Mesenchymal stem cell (in vitro differentiated cells and primary cell): ENCODE measurements around the gene ARHGDIG.

Experiments
- DNase-seq: peaks from one replicate; pipeline ENCODE4 v3.0.0-alpha.2; 2013
- H2AFZ ChIP-seq: one replicate; pipeline ENCODE4 v1.6.1; 2013; ENCODE audit warnings: low read depth, mild to moderate bottlenecking, control low read depth, inconsistent platforms, low read length, moderate library complexity
- H2AK5ac ChIP-seq: 2 replicates; pipeline ENCODE4 v1.6.1; 2013; ENCODE audit warnings: low read length, moderate library complexity, mild to moderate bottlenecking, inconsistent platforms; ENCODE audit not compliant: severe bottlenecking
- H2BK120ac ChIP-seq: one replicate; pipeline ENCODE4 v1.6.1; 2013; ENCODE audit warnings: low read depth, mild to moderate bottlenecking, inconsistent platforms, low read length, moderate library complexity
- H2BK12ac ChIP-seq, 2 experiments: one replicate each; pipeline ENCODE4 v1.6.1; 2013; ENCODE audit warnings: inconsistent platforms in 2 of 2, low read length in 2 of 2, mild to moderate bottlenecking in 2 of 2, moderate library complexity in 2 of 2, control low read depth in 1 of 2
- H2BK15ac ChIP-seq: one replicate; pipeline ENCODE4 v1.6.1; 2013; ENCODE audit warnings: mild to moderate bottlenecking, low read depth, inconsistent platforms; ENCODE audit not compliant: poor library complexity, severe bottlenecking
- H2BK5ac ChIP-seq: 2 replicates; pipeline ENCODE4 v1.6.1; 2013; ENCODE audit warnings: low read depth, mild to moderate bottlenecking, low read length, control low read depth, inconsistent platforms; ENCODE audit not compliant: poor library complexity, severe bottlenecking
- H3K14ac ChIP-seq, 2 experiments: one replicate each; pipeline ENCODE4 v1.6.1; 2013; ENCODE audit warnings: inconsistent platforms in 2 of 2, low read length in 2 of 2, control low read depth in 1 of 2, mild to moderate bottlenecking in 1 of 2, moderate library complexity in 1 of 2
- H3K18ac ChIP-seq, 2 experiments: one replicate each; pipeline ENCODE4 v1.6.1; 2013; ENCODE audit warnings: inconsistent platforms in 2 of 2, low read length in 2 of 2, control low read depth in 1 of 2, low read depth in 1 of 2, mild to moderate bottlenecking in 1 of 2
- H3K23ac ChIP-seq, 2 experiments: one replicate each; pipeline ENCODE4 v1.6.1; 2013; ENCODE audit warnings: inconsistent platforms in 2 of 2, low read length in 2 of 2, mild to moderate bottlenecking in 2 of 2, moderate library complexity in 2 of 2, control low read depth in 1 of 2
- H3K27ac ChIP-seq: 2 replicates; pipeline ENCODE4 v1.5.1; 2013; ENCODE audit warnings: mild to moderate bottlenecking, moderate library complexity, low read length, control low read depth, inconsistent platforms; ENCODE audit not compliant: poor library complexity, severe bottlenecking
- H3K27me3 ChIP-seq, 2 experiments: 2 replicates each; pipeline versions ENCODE4 v1.6.1 to v1.7.0; 2013; ENCODE audit warnings: low read length in 2 of 2, mild to moderate bottlenecking in 2 of 2, moderate library complexity in 2 of 2, control low read depth in 1 of 2, inconsistent platforms in 1 of 2; ENCODE audit not compliant: control insufficient read depth in 1 of 2, insufficient read depth in 1 of 2
- H3K36me3 ChIP-seq, 2 experiments: 2 replicates each; pipeline versions ENCODE4 v1.6.1 to v1.7.0; 2013; ENCODE audit warnings: low read length in 2 of 2, control low read depth in 1 of 2, inconsistent platforms in 1 of 2, low read depth in 1 of 2, mild to moderate bottlenecking in 1 of 2; ENCODE audit not compliant: insufficient read depth in 2 of 2, control insufficient read depth in 1 of 2
- H3K4ac ChIP-seq, 2 experiments: one replicate each; pipeline ENCODE4 v1.6.1; 2013; ENCODE audit warnings: inconsistent platforms in 2 of 2, low read length in 2 of 2, mild to moderate bottlenecking in 2 of 2, moderate library complexity in 2 of 2, control low read depth in 1 of 2, low read depth in 1 of 2
- H3K4me1 ChIP-seq: 2 replicates; pipeline ENCODE4 v1.6.1; 2013; ENCODE audit warnings: low read depth, low read length, control low read depth; ENCODE audit not compliant: control insufficient read depth, insufficient read depth
- H3K4me2 ChIP-seq: 2 replicates; pipeline ENCODE4 v1.6.1; 2013; ENCODE audit warnings: low read length, mild to moderate bottlenecking, inconsistent platforms; ENCODE audit not compliant: poor library complexity, severe bottlenecking
- H3K4me3 ChIP-seq, 2 experiments: 2 replicates each; pipeline versions ENCODE4 v1.5.1 to v1.7.0; 2013; ENCODE audit warnings: low read length in 2 of 2, mild to moderate bottlenecking in 2 of 2, control low read depth in 1 of 2, low read depth in 1 of 2; ENCODE audit not compliant: insufficient read depth in 1 of 2
- H3K79me1 ChIP-seq: replicated peaks from 2 replicates; pipeline ENCODE4 v1.6.1; 2013; ENCODE audit warnings: mild to moderate bottlenecking, control low read depth, low read length, inconsistent platforms; ENCODE audit not compliant: poor library complexity, severe bottlenecking
- H3K9ac ChIP-seq: 2 replicates; pipeline ENCODE4 v1.7.0; 2013; ENCODE audit warnings: mild to moderate bottlenecking, low read length, moderate library complexity
- H3K9me3 ChIP-seq: 2 replicates; pipeline ENCODE4 v1.7.0; 2013; ENCODE audit warnings: mild to moderate bottlenecking, low read length; ENCODE audit not compliant: control insufficient read depth
- H4K8ac ChIP-seq: one replicate; pipeline ENCODE4 v1.6.1; 2013; ENCODE audit warnings: inconsistent platforms, mild to moderate bottlenecking, low read length, moderate library complexity
- H4K91ac ChIP-seq: one replicate; pipeline ENCODE4 v1.6.1; 2013; ENCODE audit warnings: mild to moderate bottlenecking, low read length, inconsistent platforms
- WGBS: methylation state at CpG from one replicate; pipeline ENCODE4 v1.1.7; 2013; ENCODE audit warnings: mixed read lengths; 5-methylcytosine and 5-hydroxymethylcytosine counted together

The ARHGDIG gene

DNA sequence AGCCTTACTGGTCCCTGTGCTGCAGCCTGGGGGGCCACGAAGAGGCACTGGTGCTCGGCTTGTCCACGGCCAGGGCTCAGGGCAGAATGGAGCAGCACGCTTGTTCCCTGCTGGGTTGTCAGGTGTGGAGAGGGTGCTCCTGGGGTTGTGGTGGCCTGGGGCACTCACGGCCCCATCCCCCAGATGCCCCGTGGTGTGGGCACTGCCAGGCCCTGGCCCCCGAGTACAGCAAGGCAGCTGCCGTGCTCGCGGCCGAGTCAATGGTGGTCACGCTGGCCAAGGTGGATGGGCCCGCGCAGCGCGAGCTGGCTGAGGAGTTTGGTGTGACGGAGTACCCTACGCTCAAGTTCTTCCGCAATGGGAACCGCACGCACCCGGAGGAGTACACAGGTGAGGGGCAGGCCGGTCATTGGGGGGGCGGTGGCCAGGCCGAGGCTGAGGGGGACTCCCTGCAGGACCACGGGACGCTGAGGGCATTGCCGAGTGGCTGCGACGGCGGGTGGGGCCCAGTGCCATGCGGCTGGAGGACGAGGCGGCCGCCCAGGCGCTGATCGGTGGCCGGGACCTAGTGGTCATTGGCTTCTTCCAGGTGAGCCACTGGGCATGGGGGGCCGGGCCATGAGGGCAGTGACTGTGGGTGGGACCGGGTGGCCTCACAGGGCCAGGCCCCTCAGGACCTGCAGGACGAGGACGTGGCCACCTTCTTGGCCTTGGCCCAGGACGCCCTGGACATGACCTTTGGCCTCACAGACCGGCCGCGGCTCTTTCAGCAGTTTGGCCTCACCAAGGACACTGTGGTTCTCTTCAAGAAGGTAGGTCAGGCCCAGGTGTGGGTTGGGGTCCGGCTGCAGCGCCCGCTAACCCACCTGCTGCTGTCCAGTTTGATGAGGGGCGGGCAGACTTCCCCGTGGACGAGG, 4.1 kb downstream of the ARHGDIG start:
- peaks cover 20 to 28% of the 10 kb centered on the region in 2 experiments for H3K27me3 ChIP-seq
- peaks cover 17% of the 10 kb centered on the region for H3K4me1 ChIP-seq
- H2BK12ac ChIP-seq: no peak overlapping the region
- no peak overlapping the region for H2AFZ ChIP-seq
- H3K4me3 ChIP-seq: no peak overlapping the region
- H3K36me3 ChIP-seq: peaks cover 16 to 47% of the 10 kb centered on the region in 2 experiments
- H3K18ac ChIP-seq: no peak overlapping the region
- 95% methylated on average over 52 of the region's 52 CpGs for WGBS
- H3K9me3 ChIP-seq: no peaks in the 10 kb centered on the region
- H3K4ac ChIP-seq: no peak overlapping the region
- no peak overlapping the region for H2AK5ac ChIP-seq
- no peak overlapping the region for H4K91ac ChIP-seq
- H2BK120ac ChIP-seq: no peak overlapping the region
- no peak overlapping the region for H2BK15ac ChIP-seq
- no peaks in the 10 kb centered on the region for H3K79me1 ChIP-seq
- no peak overlapping the region for H3K27ac ChIP-seq
- no peak overlapping the region for H3K4me2 ChIP-seq
- H3K23ac ChIP-seq: no peak overlapping the region
- DNase-seq: no peak
- H3K9ac ChIP-seq: no peak overlapping the region
- H3K14ac ChIP-seq: no peak overlapping the region
- H2BK5ac ChIP-seq: no peak overlapping the region
- no peak overlapping the region for H4K8ac ChIP-seq

- no peak overlapping the region for H2AK5ac ChIP-seq
- H3K4ac ChIP-seq: no peak overlapping the region
- no peak overlapping the region for H3K9ac ChIP-seq
- H3K36me3 ChIP-seq: peaks cover 17 to 57% of the 10 kb centered on the region in 2 experiments
- no peak overlapping the region for H2BK120ac ChIP-seq
- no peak overlapping the region for H3K18ac ChIP-seq
- no peak overlapping the region for H3K4me3 ChIP-seq
- no peak overlapping the region for H3K27ac ChIP-seq
- H3K23ac ChIP-seq: no peak overlapping the region
- no peaks in the 10 kb centered on the region for H3K9me3 ChIP-seq
- no peak overlapping the region for H3K4me2 ChIP-seq
- H3K4me1 ChIP-seq: peaks cover 12% of the 10 kb centered on the region
- no peak overlapping the region for H4K91ac ChIP-seq
- H2AFZ ChIP-seq: no peak overlapping the region
- no peak overlapping the region for H2BK12ac ChIP-seq
- H2BK5ac ChIP-seq: no peak overlapping the region
- DNase-seq: no peak
- no peak overlapping the region for H2BK15ac ChIP-seq
- no peak overlapping the region for H3K14ac ChIP-seq
- H4K8ac ChIP-seq: no peak overlapping the region
- H3K27me3 ChIP-seq: peaks cover 15 to 22% of the 10 kb centered on the region in 2 experiments
- peaks cover 2% of the 10 kb centered on the region for H3K79me1 ChIP-seq
- WGBS: 97% methylated on average over 40 of the region's 48 CpGs
Measured at GRCh38 chr16:285146-286055, 5.0 kb downstream of the ARHGDIG start.

DNA sequence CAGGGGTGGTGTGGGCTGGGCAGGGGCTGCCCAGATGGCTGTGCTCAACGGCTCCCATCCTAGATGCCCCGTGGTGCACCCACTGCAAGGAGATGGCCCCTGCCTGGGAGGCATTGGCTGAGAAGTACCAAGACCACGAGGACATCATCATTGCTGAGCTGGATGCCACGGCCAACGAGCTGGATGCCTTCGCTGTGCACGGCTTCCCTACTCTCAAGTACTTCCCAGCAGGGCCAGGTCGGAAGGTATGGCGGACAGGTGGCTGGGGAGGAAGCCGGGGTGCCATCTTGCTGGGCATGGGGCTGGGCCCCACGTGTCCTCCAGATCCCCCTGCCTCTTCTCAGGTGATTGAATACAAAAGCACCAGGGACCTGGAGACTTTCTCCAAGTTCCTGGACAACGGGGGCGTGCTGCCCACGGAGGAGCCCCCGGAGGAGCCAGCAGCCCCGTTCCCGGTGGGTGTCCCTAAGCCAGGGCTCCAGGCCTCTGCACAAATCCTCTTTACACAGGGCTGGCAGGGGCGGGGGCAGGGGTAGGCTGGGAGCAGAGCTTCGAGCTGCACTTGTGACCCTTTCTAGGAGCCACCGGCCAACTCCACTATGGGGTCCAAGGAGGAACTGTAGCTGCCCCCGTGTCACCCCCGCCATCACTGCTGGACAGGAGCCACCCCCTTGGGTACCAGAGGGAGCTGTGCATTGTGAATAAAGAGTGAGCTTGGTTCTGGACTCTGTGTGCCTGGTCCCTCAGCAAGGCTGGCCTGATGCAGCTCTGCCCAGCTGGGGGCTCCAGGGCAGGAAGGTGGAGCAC, 6.3 kb downstream of the ARHGDIG start:
- no peak overlapping the region for H3K18ac ChIP-seq
- H2BK120ac ChIP-seq: no peak overlapping the region
- H2BK15ac ChIP-seq: no peak overlapping the region
- no peak overlapping the region for H3K9ac ChIP-seq
- H3K23ac ChIP-seq: no peak overlapping the region
- peaks cover 3% of the 10 kb centered on the region for H3K4me1 ChIP-seq
- peaks cover 23 to 70% of the 10 kb centered on the region in 2 experiments for H3K36me3 ChIP-seq
- no peak overlapping the region for H3K4ac ChIP-seq
- no peak overlapping the region for H4K8ac ChIP-seq
- no peak overlapping the region for H2BK12ac ChIP-seq
- no peak overlapping the region for H2AFZ ChIP-seq
- DNase-seq: no peak
- H3K4me3 ChIP-seq: no peak overlapping the region
- H3K79me1 ChIP-seq: peaks cover 4% of the 10 kb centered on the region
- no peak overlapping the region for H4K91ac ChIP-seq
- WGBS: 94% methylated on average over 22 of the region's 22 CpGs
- H3K14ac ChIP-seq: no peak overlapping the region
- no peak overlapping the region for H2AK5ac ChIP-seq
- no peak overlapping the region for H3K4me2 ChIP-seq
- no peak overlapping the region for H2BK5ac ChIP-seq
- H3K9me3 ChIP-seq: no peaks in the 10 kb centered on the region
- no peak overlapping the region for H3K27ac ChIP-seq
- H3K27me3 ChIP-seq: peaks cover 5 to 12% of the 10 kb centered on the region in 2 experiments
